MM.1S (cell line): ENCODE results near the gene PMAIP1.

Source experiments
- DNase-seq: peaks from one replicate; pipeline ENCODE4 v3.0.0-alpha.2; 2015
- H2AFZ ChIP-seq: fragments of 300-600 bp; sonication (generic); 2 replicates; pipeline ENCODE4 v1.6.0; 2016; ENCODE audit warnings: antibody characterized with exemption, low read length
- H3F3A ChIP-seq: fragments of 300-600 bp; sonication (generic); 2 replicates; pipeline ENCODE4 v1.6.1; 2016; ENCODE audit warnings: mild to moderate bottlenecking, antibody characterized with exemption, low read length, moderate library complexity, mixed read lengths; ENCODE audit not compliant: insufficient read depth
- H3K27ac ChIP-seq: fragments of 300-600 bp; sonication (generic); 2 replicates; pipeline ENCODE4 v1.5.1; 2016; ENCODE audit warnings: mild to moderate bottlenecking, low read length
- H3K27me3 ChIP-seq: fragments of 300-600 bp; sonication (generic); replicated peaks from 2 replicates; pipeline ENCODE4 v1.6.0; 2016; ENCODE audit warnings: low read length; ENCODE audit not compliant: insufficient read depth
- H3K36me3 ChIP-seq: fragments of 300-600 bp; sonication (generic); replicated peaks from 2 replicates; pipeline ENCODE4 v1.6.1; 2016; ENCODE audit warnings: mild to moderate bottlenecking, low read length, mixed read lengths; ENCODE audit not compliant: insufficient read depth
- H3K4me1 ChIP-seq: fragments of 300-600 bp; sonication (generic); 2 replicates; pipeline ENCODE4 v1.6.1; 2016; ENCODE audit warnings: low read length, mixed read lengths
- H3K4me2 ChIP-seq: fragments of 300-600 bp; sonication (generic); 2 replicates; pipeline ENCODE4 v1.6.0; 2016; ENCODE audit warnings: low read depth, low read length
- H3K4me3 ChIP-seq: fragments of 300-600 bp; sonication (generic); 2 replicates; pipeline ENCODE4 v1.5.1; 2016; ENCODE audit warnings: low read length, mixed read lengths
- H3K79me2 ChIP-seq: fragments of 300-600 bp; sonication (generic); 2 replicates; pipeline ENCODE4 v1.6.1; 2016; ENCODE audit warnings: mixed run types, low read length, mixed read lengths
- H3K9ac ChIP-seq: fragments of 300-600 bp; sonication (generic); 2 replicates; pipeline ENCODE4 v1.6.1; 2016; ENCODE audit warnings: low read length, mixed read lengths
- H3K9me2 ChIP-seq: fragments of 300-600 bp; sonication (generic); replicated peaks from 2 replicates; pipeline ENCODE4 v1.6.1; 2016; ENCODE audit warnings: mild to moderate bottlenecking, low read length, mixed read lengths; ENCODE audit not compliant: insufficient read depth
- H3K9me3 ChIP-seq: fragments of 300-600 bp; sonication (generic); replicated peaks from 2 replicates; pipeline ENCODE4 v1.6.1; 2016; ENCODE audit warnings: mild to moderate bottlenecking, low read length, mixed read lengths; ENCODE audit not compliant: insufficient read depth
- H4K20me1 ChIP-seq: fragments of 300-600 bp; sonication (generic); 2 replicates; pipeline ENCODE4 v1.6.1; 2016; ENCODE audit warnings: mild to moderate bottlenecking, low read length, moderate library complexity, mixed read lengths; ENCODE audit not compliant: insufficient read depth
- EZH2 ChIP-seq: fragments of 300-600 bp; sonication (generic); optimal IDR thresholded peaks from 2 replicates; pipeline ENCODE3; 2017; ENCODE audit warnings: low read depth, mild to moderate bottlenecking, antibody characterized with exemption, low read length, mixed read lengths
- EZH2phosphoT487 ChIP-seq: fragments of 300-600 bp; sonication (generic); IDR thresholded peaks from 2 replicates; pipeline ENCODE4 v1.6.1; 2018; ENCODE audit warnings: antibody characterized with exemption, low read length
- TF ChIP-seq, protein P1 (sequence below): fragments of 300-600 bp; sonication (generic); IDR thresholded peaks from 2 replicates; pipeline ENCODE4 v1.5.1; 2016; ENCODE audit warnings: antibody characterized with exemption, low read length, mixed read lengths

The PMAIP1 gene

DNA sequence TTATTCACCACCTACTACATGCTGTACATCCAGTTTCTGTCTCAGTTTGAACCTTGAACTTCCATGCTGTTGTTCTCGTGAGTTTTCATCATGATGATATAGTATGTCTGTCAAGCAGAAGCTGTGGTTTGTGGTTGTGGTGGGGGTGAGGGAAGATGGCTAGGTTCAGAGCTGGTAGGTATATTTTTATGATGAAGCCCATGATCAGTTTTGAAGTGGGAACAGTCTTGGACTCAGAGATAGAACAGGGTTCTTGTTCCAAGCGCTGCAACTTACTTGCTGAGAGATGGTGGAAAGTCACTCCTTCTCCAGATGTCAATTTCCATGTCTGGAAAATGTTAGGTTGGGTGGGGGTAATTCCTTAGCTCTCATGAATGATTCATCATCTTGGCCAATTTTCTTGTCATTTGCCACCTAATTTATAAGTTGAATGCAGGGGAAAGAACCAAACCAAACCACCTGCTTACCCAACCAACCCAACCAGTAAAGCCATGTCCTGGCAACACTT lies 21.6 kb downstream of the PMAIP1 start:
- no peaks in the 10 kb centered on the region for H3K27me3 ChIP-seq
- H3K4me2 ChIP-seq: no peak overlapping the region
- H4K20me1 ChIP-seq: no peaks in the 10 kb centered on the region
- H3K79me2 ChIP-seq: no peaks in the 10 kb centered on the region
- no peak overlapping the region for H2AFZ ChIP-seq
- H3F3A ChIP-seq: no peaks in the 10 kb centered on the region
- no peak overlapping the region for H3K27ac ChIP-seq
- H3K9me3 ChIP-seq: no peaks in the 10 kb centered on the region
- no peaks in the 10 kb centered on the region for H3K4me1 ChIP-seq
- no peak for DNase-seq
- no peak overlapping the region for H3K4me3 ChIP-seq
- TF ChIP-seq EZH2 (no peak), EZH2phosphoT487 (no peak)
- TF ChIP-seq, protein P1, sequence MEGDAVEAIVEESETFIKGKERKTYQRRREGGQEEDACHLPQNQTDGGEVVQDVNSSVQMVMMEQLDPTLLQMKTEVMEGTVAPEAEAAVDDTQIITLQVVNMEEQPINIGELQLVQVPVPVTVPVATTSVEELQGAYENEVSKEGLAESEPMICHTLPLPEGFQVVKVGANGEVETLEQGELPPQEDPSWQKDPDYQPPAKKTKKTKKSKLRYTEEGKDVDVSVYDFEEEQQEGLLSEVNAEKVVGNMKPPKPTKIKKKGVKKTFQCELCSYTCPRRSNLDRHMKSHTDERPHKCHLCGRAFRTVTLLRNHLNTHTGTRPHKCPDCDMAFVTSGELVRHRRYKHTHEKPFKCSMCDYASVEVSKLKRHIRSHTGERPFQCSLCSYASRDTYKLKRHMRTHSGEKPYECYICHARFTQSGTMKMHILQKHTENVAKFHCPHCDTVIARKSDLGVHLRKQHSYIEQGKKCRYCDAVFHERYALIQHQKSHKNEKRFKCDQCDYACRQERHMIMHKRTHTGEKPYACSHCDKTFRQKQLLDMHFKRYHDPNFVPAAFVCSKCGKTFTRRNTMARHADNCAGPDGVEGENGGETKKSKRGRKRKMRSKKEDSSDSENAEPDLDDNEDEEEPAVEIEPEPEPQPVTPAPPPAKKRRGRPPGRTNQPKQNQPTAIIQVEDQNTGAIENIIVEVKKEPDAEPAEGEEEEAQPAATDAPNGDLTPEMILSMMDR: no peak
- no peak overlapping the region for H3K9ac ChIP-seq
- no peaks in the 10 kb centered on the region for H3K36me3 ChIP-seq
- H3K9me2 ChIP-seq: no peaks in the 10 kb centered on the region

DNA sequence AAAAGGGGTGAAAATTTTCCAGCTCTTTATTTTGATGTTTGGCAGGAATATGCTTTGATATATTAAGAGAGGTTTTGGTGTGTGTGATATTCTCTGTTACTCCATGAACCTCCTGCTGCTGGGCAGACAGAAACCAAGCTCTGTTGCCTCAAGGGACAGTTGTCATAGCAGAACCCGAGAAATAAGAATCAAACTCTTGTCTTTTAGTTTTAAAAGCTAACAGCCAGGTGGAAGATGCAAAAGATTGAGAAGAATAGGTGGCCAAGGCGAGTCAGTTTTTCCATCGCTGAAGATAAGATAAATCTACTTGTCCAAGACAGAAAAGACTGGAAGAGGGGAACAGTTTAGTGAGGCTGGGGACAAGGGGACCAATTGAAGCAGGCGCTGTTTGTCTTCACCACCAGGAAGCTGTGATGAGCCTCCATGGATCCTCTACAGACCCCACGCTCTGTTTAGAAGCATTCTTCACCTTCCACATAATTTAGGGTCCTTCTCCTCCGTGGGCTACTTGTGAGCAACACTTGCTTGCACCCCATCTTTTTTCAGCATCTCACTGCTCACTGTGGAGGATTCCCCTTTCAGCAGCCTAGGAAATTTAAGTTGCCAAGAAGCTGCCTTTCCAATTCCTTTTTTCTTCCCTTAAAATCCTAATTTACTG lies 23.9 kb downstream of the PMAIP1 start:
- H3K4me3 ChIP-seq: no peak overlapping the region
- no peak overlapping the region for H3K27ac ChIP-seq
- H3K27me3 ChIP-seq: no peaks in the 10 kb centered on the region
- no peak overlapping the region for H3K4me2 ChIP-seq
- H3K9me2 ChIP-seq: no peaks in the 10 kb centered on the region
- no peak for DNase-seq
- no peaks in the 10 kb centered on the region for H3K4me1 ChIP-seq
- H3K36me3 ChIP-seq: no peaks in the 10 kb centered on the region
- H2AFZ ChIP-seq: no peak overlapping the region
- TF ChIP-seq EZH2: no peak
- no peaks in the 10 kb centered on the region for H3F3A ChIP-seq
- H4K20me1 ChIP-seq: no peaks in the 10 kb centered on the region
- H3K79me2 ChIP-seq: no peaks in the 10 kb centered on the region
- no peak overlapping the region for H3K9ac ChIP-seq
- H3K9me3 ChIP-seq: no peaks in the 10 kb centered on the region

DNA sequence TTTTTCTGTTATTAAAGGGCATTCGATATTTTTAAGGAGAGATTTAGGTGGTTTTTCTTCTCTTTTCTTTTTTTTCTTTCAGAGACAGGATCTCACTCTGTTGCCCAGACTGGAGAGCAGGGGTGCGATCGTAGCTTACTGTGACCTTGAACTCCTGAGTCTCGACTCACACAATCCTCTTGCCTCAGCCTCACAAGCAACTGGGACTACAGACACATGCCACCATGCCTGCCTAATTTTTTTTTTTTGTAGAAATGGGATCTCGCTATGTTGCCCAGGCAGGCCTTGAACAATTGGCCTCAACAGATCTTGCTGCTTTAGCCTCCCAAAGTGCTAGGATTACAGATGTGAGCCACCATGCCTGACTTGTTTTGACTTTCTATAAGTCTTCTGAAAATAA lies 26.3 kb downstream of the PMAIP1 start:
- Histone ChIP-seq H3K9me3 (no peaks in the 10 kb centered on the region), H3K4me3 (no peak overlapping the region), H3K4me1 (no peaks in the 10 kb centered on the region), H4K20me1 (no peaks in the 10 kb centered on the region), H3K9ac (no peak overlapping the region), H3F3A (no peaks in the 10 kb centered on the region), H3K27ac (no peak overlapping the region), H3K27me3 (no peaks in the 10 kb centered on the region), H2AFZ (no peak overlapping the region), H3K9me2 (no peaks in the 10 kb centered on the region), H3K4me2 (no peak overlapping the region), H3K79me2 (no peaks in the 10 kb centered on the region), H3K36me3 (no peaks in the 10 kb centered on the region)
- DNase-seq: no peak
- TF ChIP-seq, protein P1: no peak
- TF ChIP-seq EZH2: no peak
- TF ChIP-seq EZH2phosphoT487: no peak

DNA sequence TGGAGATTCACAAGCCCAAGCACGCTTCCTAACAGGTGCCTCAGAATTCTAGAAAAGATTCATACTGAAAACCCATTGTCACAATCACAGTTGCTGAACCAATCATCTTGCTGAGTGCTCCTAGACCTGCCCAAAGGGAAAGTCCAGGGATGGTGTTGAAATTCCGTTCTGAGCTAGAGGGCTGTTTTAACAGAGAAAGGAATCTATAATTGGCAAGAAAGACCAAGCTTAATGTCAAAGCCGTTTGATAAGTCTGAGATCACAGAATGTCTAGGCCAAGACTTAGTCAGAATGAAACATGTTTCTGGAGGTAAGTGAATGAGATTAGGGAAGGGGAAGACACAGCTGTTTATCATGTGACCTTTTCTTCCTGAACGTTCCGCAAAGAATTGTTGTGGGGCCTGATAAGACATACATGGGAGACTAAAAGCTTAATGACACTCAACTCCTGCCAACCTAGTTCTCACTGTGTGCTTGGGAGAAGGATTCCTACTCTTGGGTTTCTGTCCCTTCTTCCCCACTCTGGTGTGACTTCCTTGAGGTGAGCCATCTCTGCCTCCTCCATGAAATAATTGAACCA lies 27.5 kb downstream of the PMAIP1 start:
- Histone ChIP-seq H3K27me3 (no peaks in the 10 kb centered on the region), H3K4me2 (no peak overlapping the region), H3K9me2 (no peaks in the 10 kb centered on the region), H3K4me3 (no peak overlapping the region), H3F3A (no peaks in the 10 kb centered on the region), H3K36me3 (no peaks in the 10 kb centered on the region), H3K4me1 (no peaks in the 10 kb centered on the region), H2AFZ (no peak overlapping the region), H3K27ac (no peak overlapping the region), H3K9me3 (no peaks in the 10 kb centered on the region), H4K20me1 (no peaks in the 10 kb centered on the region), H3K79me2 (no peaks in the 10 kb centered on the region), H3K9ac (no peak overlapping the region)
- DNase-seq: no peak
- TF ChIP-seq, protein P1: no peak
- no peak for TF ChIP-seq EZH2
- no peak for TF ChIP-seq EZH2phosphoT487
